Endothelial cell of umbilical vein (primary cell): Measurements from ENCODE around the gene CAMKMT. TPM values are rescaled to one million over a fixed set of nuclear protein-coding genes. Genes with fewer than 3 reads are reported as not detected.

Experiments
- BruUV-seq: library from RNA; stranded (reverse); fragments of 400-500 nt; replicated peaks from 2 replicates; lab custom pipeline; 2021; lab: Mats Ljungman, UMichigan
- CTCF ChIA-PET: fragments of 300-600, 350-600 bp; sonication (Branson Sonifier 250); formaldehyde crosslinking; loops from one replicate; lab custom pipeline; 2021; ENCODE audit warnings: antibody characterized with exemption, inconsistent platforms; lab: Charles Lee
- POLR2A ChIA-PET: fragments of 300-600, 350-600 bp; sonication (Branson Sonifier 250); formaldehyde crosslinking; loops from one replicate; lab custom pipeline; 2021; ENCODE audit warnings: antibody characterized with exemption, inconsistent platforms; lab: Charles Lee
- DNase-seq: peaks from one replicate; pipeline ENCODE4 v3.0.0-alpha.2; 2011; ENCODE audit warnings: low read depth, low spot score
- FAIRE-seq: peaks from 2 replicates; lab custom pipeline; 2011; peaks lifted over from hg19 to GRCh38; lab: Jason Lieb, UNC
- H2AFZ ChIP-seq: 2 replicates; pipeline ENCODE4 v1.6.0; 2012; ENCODE audit warnings: low read depth, low read length, control low read depth, inconsistent platforms
- H3K27ac ChIP-seq: 2 replicates; pipeline ENCODE4 v1.5.1; 2011; ENCODE audit warnings: low read depth, mild to moderate bottlenecking, control low read depth, low read length, moderate library complexity; ENCODE audit not compliant: insufficient read depth
- H3K27me3 ChIP-seq, 2 experiments: 2 replicates each; pipeline versions ENCODE4 v1.6.0 to v1.6.1; 2011; ENCODE audit warnings: low read length in 2 of 2, mixed read lengths in 1 of 2; ENCODE audit not compliant: control insufficient read depth in 2 of 2, insufficient read depth in 2 of 2
- H3K36me3 ChIP-seq, 2 experiments: 2 replicates in 1 of 2; 3 replicates in 1 of 2; pipeline ENCODE4 v1.5.1; 2011; ENCODE audit warnings: low read length in 2 of 2, mild to moderate bottlenecking in 1 of 2, moderate library complexity in 1 of 2; ENCODE audit not compliant: control insufficient read depth in 2 of 2, insufficient read depth in 2 of 2; ENCODE audit errors: extremely low read depth in 1 of 2
- H3K4me1 ChIP-seq: 3 replicates; pipeline ENCODE4 v1.5.1; 2011; ENCODE audit warnings: mild to moderate bottlenecking, low read length; ENCODE audit not compliant: control insufficient read depth, insufficient read depth; ENCODE audit errors: extremely low read depth
- H3K4me2 ChIP-seq: 2 replicates; pipeline ENCODE4 v1.6.1; 2011; ENCODE audit warnings: low read length, control low read depth, mixed read lengths; ENCODE audit not compliant: insufficient read depth
- H3K4me3 ChIP-seq, 3 experiments: fragments of 200-600 bp in 1 of 3; sonication (generic), shearing (Covaris generic) in 1 of 3; replicated peaks in 1 of 3; 2 replicates each; pipeline ENCODE4 v1.5.1; 2011 to 2016; ENCODE audit warnings: control low read depth in 3 of 3, low read length in 3 of 3, mild to moderate bottlenecking in 2 of 3, inconsistent platforms in 1 of 3, low read depth in 1 of 3, moderate library complexity in 1 of 3; ENCODE audit not compliant: insufficient read depth in 1 of 3
- H3K79me2 ChIP-seq: 2 replicates; pipeline ENCODE4 v1.6.0; 2012; ENCODE audit warnings: low read length, inconsistent platforms; ENCODE audit not compliant: control insufficient read depth, insufficient read depth
- H3K9ac ChIP-seq: replicated peaks from 2 replicates; pipeline ENCODE3; 2011; ENCODE audit warnings: low read length, control low read depth; ENCODE audit not compliant: insufficient read depth; ENCODE audit errors: extremely low read depth
- H3K9me1 ChIP-seq: replicated peaks from 3 replicates; pipeline ENCODE4 v1.6.0; 2011; ENCODE audit warnings: mild to moderate bottlenecking, low read length; ENCODE audit not compliant: control insufficient read depth, insufficient read depth; ENCODE audit errors: extremely low read depth
- H3K9me3 ChIP-seq: replicated peaks from 2 replicates; pipeline ENCODE4 v1.5.1; 2012; ENCODE audit warnings: low read length, inconsistent platforms; ENCODE audit not compliant: control insufficient read depth, insufficient read depth
- H4K20me1 ChIP-seq: replicated peaks from 2 replicates; pipeline ENCODE3; 2011; ENCODE audit warnings: mild to moderate bottlenecking, low read length; ENCODE audit not compliant: control insufficient read depth, insufficient read depth; ENCODE audit errors: extremely low read depth
- CTCF ChIP-seq, 2 donors: IDR thresholded peaks; 1 replicate in 1 of 2; 2 replicates in 1 of 2; pipeline ENCODE4 v1.5.1; 2011; ENCODE audit warnings: low read length in 2 of 2, mild to moderate bottlenecking in 2 of 2, moderate library complexity in 2 of 2, control low read depth in 1 of 2, inconsistent platforms in 1 of 2, low read depth in 1 of 2; ENCODE audit not compliant: insufficient read depth in 1 of 2; ENCODE audit errors: extremely low read depth in 1 of 2
- EZH2 ChIP-seq: IDR thresholded peaks from 2 replicates; pipeline ENCODE4 v1.6.1; 2012; ENCODE audit warnings: borderline replicate concordance, low read depth, mild to moderate bottlenecking, moderate library complexity, low read length, inconsistent platforms; ENCODE audit not compliant: severe bottlenecking
- FOS ChIP-seq: IDR thresholded peaks from 2 replicates; pipeline ENCODE4 v1.6.1; 2011; ENCODE audit warnings: mild to moderate bottlenecking, low read length, moderate library complexity, borderline replicate concordance; ENCODE audit not compliant: insufficient read depth
- GATA2 ChIP-seq: IDR thresholded peaks from 2 replicates; pipeline ENCODE4 v1.7.0; 2011; ENCODE audit warnings: low read depth, mild to moderate bottlenecking, moderate library complexity, mixed read lengths, low read length; ENCODE audit not compliant: insufficient read length, insufficient read depth
- JUN ChIP-seq: IDR thresholded peaks from 2 replicates; pipeline ENCODE4 v1.6.1; 2011; ENCODE audit warnings: borderline replicate concordance, low read depth; ENCODE audit not compliant: insufficient read length, insufficient read depth
- MAX ChIP-seq: IDR thresholded peaks from 2 replicates; pipeline ENCODE4 v1.6.1; 2011; ENCODE audit not compliant: insufficient read depth, insufficient read length
- MYC ChIP-seq: IDR thresholded peaks from one replicate; pipeline ENCODE4 v1.6.1; 2011; ENCODE audit warnings: mild to moderate bottlenecking, low read depth, low read length
- POLR2AphosphoS5 ChIP-seq: IDR thresholded peaks from 2 replicates; pipeline ENCODE4 v1.6.1; 2012; ENCODE audit warnings: low read depth, mild to moderate bottlenecking, control low read depth, low read length, moderate library complexity; ENCODE audit not compliant: insufficient read depth
- dilution Hi-C: fragments of 300-500 bp; cut with MboI; formaldehyde crosslinking; loops from one replicate; pipeline ENCODE4 v1.15.0; 2019; ENCODE audit warnings: low sequenced_read_pairs; ENCODE audit not compliant: extremely low pct_ligation_motif_present
- intact Hi-C: fragments of 100-400 bp; cut with micrococcal nuclease; formaldehyde crosslinking; loops from one replicate; pipeline ENCODE4 v1.10.0; 2022
- polyA plus RNA-seq, 4 experiments: library from polyadenylated mRNA; depleted of rRNA in 3 of 4; stranded (reverse) in 3 of 4; unstranded in 1 of 4; fragments of >200 nt; gene quantifications; 2 replicates each; pipeline versions ENCODE4 v1.2.1 to v1.2.3, GENCODE V29; 2011 to 2012; ENCODE audit warnings: missing spikeins in 1 of 4
- total RNA-seq: library from RNA; stranded (reverse); gene quantifications from 2 replicates; pipeline ENCODE4 v1.2.3, GENCODE V29; 2021

The CAMKMT gene
- total and polyA plus RNA-seq, 2 donors (not counting 3 experiments of a cell fraction or from before 2014, with no cell fraction given) = 4.1 to 10.7 TPM

- Histone ChIP-seq H4K20me1 (no peaks in the 10 kb centered on the region), H3K9me3 (no peaks in the 10 kb centered on the region), H3K4me1 (no peaks in the 10 kb centered on the region), H3K4me2 (no peak overlapping the region), H3K9ac (no peak overlapping the region), H3K27me3 (no peaks in the 10 kb centered on the region), H3K79me2 (no peaks in the 10 kb centered on the region), H3K27ac (no peak overlapping the region), H2AFZ (no peak overlapping the region), H3K36me3 (no peaks in the 10 kb centered on the region), H3K4me3 (no peak overlapping the region), H3K9me1 (no peaks in the 10 kb centered on the region)
- BruUV-seq = no TSS peak
- TF ChIP-seq JUN (no peak), FOS (no peak), GATA2 (no peak), EZH2 (no peak), MAX (no peak), POLR2AphosphoS5 (no peak), MYC (no peak), CTCF (IDR thresholded peaks at IDR 0.05; ENCODE audit: extremely low read depth in 1 of 2, insufficient read depth in 1 of 2, low read depth in 1 of 2, low read length in 2 of 2) (no peak)
- dilution Hi-C loops (no loop called here), intact Hi-C loops (no loop called here)
- ChIA-PET CTCF (interaction anchor here (1.1 to 3.0 kb wide), 3 partner anchors 10 to 49 kb away, joined by 3 to 14 read pairs (median 12); no protein-coding TSS in a partner anchor), POLR2A (no interaction called here)
- no peak for DNase-seq
- no peak for FAIRE-seq
These were observed 68.6 kb downstream of the CAMKMT start for GRCh38 chr2:44430342-44430741.
